ENCODE data around the gene LRMDA. TPM values are rescaled to one million over a fixed set of nuclear protein-coding genes. Genes with fewer than 3 reads are reported as not detected.

LRMDA gene
- total and polyA plus RNA-seq, 2 donors (not counting 3 experiments of a cell fraction or from before 2014, with no cell fraction given) = 9.7 to 18.0 TPM

DNA sequence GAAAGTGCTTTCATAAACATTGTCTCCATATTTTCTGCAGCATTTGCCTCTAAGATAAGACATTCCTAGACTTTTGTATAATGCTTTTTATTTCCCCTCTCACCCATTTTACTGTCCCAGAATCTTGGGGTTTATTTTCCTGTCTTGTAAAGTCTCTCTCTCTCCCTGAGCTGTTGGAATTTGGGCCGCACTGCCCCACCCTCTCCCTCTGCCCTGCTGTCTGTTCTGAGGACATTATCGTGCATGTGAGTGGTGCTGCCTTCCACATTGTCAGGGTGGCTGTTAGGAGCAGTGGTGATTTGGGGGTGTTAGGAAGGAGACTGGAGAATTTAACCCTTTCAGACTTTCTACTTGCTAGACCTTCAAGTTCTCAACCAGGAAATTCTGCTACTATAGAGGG lies 16.7 kb downstream of the LRMDA start:
- no peak overlapping the region for H3K4me3 ChIP-seq (replicated peaks in 1 of 3; ENCODE audit: insufficient read depth in 1 of 3, low read depth in 1 of 3, low read length in 3 of 3)
- no peaks in the 10 kb centered on the region for H4K20me1 ChIP-seq (replicated peaks; ENCODE audit: control insufficient read depth, extremely low read depth, insufficient read depth, low read length)
- no peak overlapping the region for H3K9ac ChIP-seq (replicated peaks; ENCODE audit: extremely low read depth, insufficient read depth, low read length)
- intact Hi-C loops (cut with micrococcal nuclease) (no loop called here), dilution Hi-C loops (cut with MboI; ENCODE audit: extremely low pct_ligation_motif_present, low sequenced_read_pairs) (no loop called here)
- no peaks in the 10 kb centered on the region for H3K9me1 ChIP-seq (replicated peaks; ENCODE audit: control insufficient read depth, extremely low read depth, insufficient read depth, low read length)
- no peak overlapping the region for H2AFZ ChIP-seq (ENCODE audit: low read depth, low read length)
- DNase-seq (ENCODE audit: low read depth, low spot score) (no peak), FAIRE-seq (no peak)
- no TSS peak for BruUV-seq (replicated peaks)
- no peaks in the 10 kb centered on the region for H3K36me3 ChIP-seq (ENCODE audit: control insufficient read depth in 2 of 2, extremely low read depth in 1 of 2, insufficient read depth in 2 of 2, low read length in 2 of 2)
- H3K4me2 ChIP-seq (ENCODE audit: insufficient read depth, low read length) = no peak overlapping the region
- TF ChIP-seq EZH2 (IDR thresholded peaks at IDR 0.05; ENCODE audit: borderline replicate concordance, low read depth, low read length, severe bottlenecking) = no peak
- no peak for TF ChIP-seq GATA2 (IDR thresholded peaks at IDR 0.05; ENCODE audit: insufficient read depth, insufficient read length, low read depth, low read length)
- TF ChIP-seq, protein P1, sequence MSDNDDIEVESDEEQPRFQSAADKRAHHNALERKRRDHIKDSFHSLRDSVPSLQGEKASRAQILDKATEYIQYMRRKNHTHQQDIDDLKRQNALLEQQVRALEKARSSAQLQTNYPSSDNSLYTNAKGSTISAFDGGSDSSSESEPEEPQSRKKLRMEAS (IDR thresholded peaks at IDR 0.05; ENCODE audit: insufficient read depth, insufficient read length) = no peak
- TF ChIP-seq JUN (IDR thresholded peaks at IDR 0.05; ENCODE audit: borderline replicate concordance, insufficient read depth, insufficient read length, low read depth) = no peak
- no peak for TF ChIP-seq POLR2AphosphoS5 (IDR thresholded peaks at IDR 0.05; ENCODE audit: insufficient read depth, low read depth, low read length)
- TF ChIP-seq MYC (IDR thresholded peaks at IDR 0.05; ENCODE audit: low read depth, low read length) = no peak
- TF ChIP-seq, protein P2, sequence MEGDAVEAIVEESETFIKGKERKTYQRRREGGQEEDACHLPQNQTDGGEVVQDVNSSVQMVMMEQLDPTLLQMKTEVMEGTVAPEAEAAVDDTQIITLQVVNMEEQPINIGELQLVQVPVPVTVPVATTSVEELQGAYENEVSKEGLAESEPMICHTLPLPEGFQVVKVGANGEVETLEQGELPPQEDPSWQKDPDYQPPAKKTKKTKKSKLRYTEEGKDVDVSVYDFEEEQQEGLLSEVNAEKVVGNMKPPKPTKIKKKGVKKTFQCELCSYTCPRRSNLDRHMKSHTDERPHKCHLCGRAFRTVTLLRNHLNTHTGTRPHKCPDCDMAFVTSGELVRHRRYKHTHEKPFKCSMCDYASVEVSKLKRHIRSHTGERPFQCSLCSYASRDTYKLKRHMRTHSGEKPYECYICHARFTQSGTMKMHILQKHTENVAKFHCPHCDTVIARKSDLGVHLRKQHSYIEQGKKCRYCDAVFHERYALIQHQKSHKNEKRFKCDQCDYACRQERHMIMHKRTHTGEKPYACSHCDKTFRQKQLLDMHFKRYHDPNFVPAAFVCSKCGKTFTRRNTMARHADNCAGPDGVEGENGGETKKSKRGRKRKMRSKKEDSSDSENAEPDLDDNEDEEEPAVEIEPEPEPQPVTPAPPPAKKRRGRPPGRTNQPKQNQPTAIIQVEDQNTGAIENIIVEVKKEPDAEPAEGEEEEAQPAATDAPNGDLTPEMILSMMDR (IDR thresholded peaks at IDR 0.05; ENCODE audit: extremely low read depth in 1 of 2, insufficient read depth in 1 of 2, low read depth in 1 of 2, low read length in 2 of 2) = no peak
- TF ChIP-seq FOS (IDR thresholded peaks at IDR 0.05; ENCODE audit: borderline replicate concordance, insufficient read depth, low read length) = no peak
- no peak for TF ChIP-seq POLR2A (IDR thresholded peaks at IDR 0.05; ENCODE audit: low read depth, low read length)
- peaks cover 2 to 4% of the 10 kb centered on the region in 2 experiments for H3K27me3 ChIP-seq (ENCODE audit: control insufficient read depth in 2 of 2, insufficient read depth in 2 of 2, low read length in 2 of 2)
- CTCF ChIA-PET = no interaction called here
- H3K4me1 ChIP-seq (ENCODE audit: control insufficient read depth, extremely low read depth, insufficient read depth, low read length) = no peaks in the 10 kb centered on the region
- POLR2A ChIA-PET = no interaction called here
- no peak overlapping the region for H3K27ac ChIP-seq (ENCODE audit: insufficient read depth, low read depth, low read length)
- H3K79me2 ChIP-seq (ENCODE audit: control insufficient read depth, insufficient read depth, low read length) = no peaks in the 10 kb centered on the region
- no peaks in the 10 kb centered on the region for H3K9me3 ChIP-seq (replicated peaks; ENCODE audit: control insufficient read depth, insufficient read depth, low read length)
